Gastrocnemius medialis (tissue), 4 donors: ENCODE results near the gene PAPLN.

Experiments used
- CTCF ChIP-seq, 5 experiments: fragments of 450-650 bp in 3 of 5; fragments of 200-600 bp in 2 of 5; sonication (generic) in 2 of 5; IDR thresholded peaks in 4 of 5; conservative IDR thresholded peaks in 1 of 5; 1 replicate in 4 of 5; 2 replicates in 1 of 5; pipeline ENCODE4 v1.5.1; 2016 to 2019; ENCODE audit warnings: antibody characterized with exemption in 5 of 5, mild to moderate bottlenecking in 3 of 5, moderate library complexity in 3 of 5
- POLR2A ChIP-seq, 2 donors: fragments of 450-650 bp; IDR thresholded peaks; one replicate each; pipeline ENCODE4 v1.6.1; 2017; ENCODE audit warnings: antibody characterized with exemption in 2 of 2, mild to moderate bottlenecking in 2 of 2, moderate library complexity in 2 of 2

- TF ChIP-seq CTCF (IDR thresholded peaks at IDR 0.05 in 4 of 5, conservative IDR thresholded peaks at IDR 0.05 in 1 of 5) (no peak), POLR2A (IDR thresholded peaks at IDR 0.05) (no peak)
These were observed 11.0 kb downstream of the PAPLN start for GRCh38 chr14:73248108-73248868.
